Cardiac muscle cell (in vitro differentiated cells and primary cell): ENCODE measurements around the gene VTI1A. TPM values are rescaled to one million over a fixed set of nuclear protein-coding genes. Genes with fewer than 3 reads are reported as not detected.

Experiments used
- DNase-seq, 2 donors: peaks; one replicate each; pipeline versions ENCODE4 v3.0.0 to v3.0.0-alpha.2; 2010 to 2017; ENCODE audit warnings: low read depth in 1 of 2, low spot score in 1 of 2
- H3K27ac ChIP-seq: fragments of 200-600 bp; sonication (generic); 2 replicates; pipeline ENCODE4 v1.5.1; 2016
- H3K27me3 ChIP-seq: fragments of 200-600 bp; sonication (generic); 2 replicates; pipeline ENCODE4 v1.6.0; 2016; ENCODE audit warnings: control low read depth
- H3K36me3 ChIP-seq: fragments of 200-600 bp; sonication (generic); 2 replicates; pipeline ENCODE4 v1.5.1; 2016; ENCODE audit warnings: control low read depth
- H3K4me1 ChIP-seq: fragments of 200-600 bp; sonication (generic); 2 replicates; pipeline ENCODE4 v1.8.1; 2017; ENCODE audit warnings: low read depth, mild to moderate bottlenecking, mixed run types
- H3K4me3 ChIP-seq: fragments of 200-600 bp; sonication (generic); 2 replicates; pipeline ENCODE4 v1.5.1; 2016; ENCODE audit warnings: mild to moderate bottlenecking
- H3K9me3 ChIP-seq: fragments of 200-600 bp; sonication (generic); 2 replicates; pipeline ENCODE4 v1.5.1; 2017; ENCODE audit warnings: low read depth, mild to moderate bottlenecking, control low read depth
- CTCF ChIP-seq: IDR thresholded peaks from 2 replicates; pipeline ENCODE4 v1.5.1; 2012; ENCODE audit warnings: low read depth, mild to moderate bottlenecking, low read length
- polyA plus RNA-seq: library from polyadenylated mRNA; unstranded; fragments of >200 nt; fragmentation: Nextera tagmentation; extraction: Ambion mirVana; gene quantifications from 2 replicates; pipeline ENCODE4 v1.2.1, GENCODE V29; 2016
- total RNA-seq: library from RNA; depleted of rRNA; stranded (reverse); fragments of >200 nt; gene quantifications from 2 replicates; pipeline ENCODE4 v1.2.3, GENCODE V29; 2016

Gene VTI1A
- total and polyA plus RNA-seq, 2 experiments from 2014 or later, result 19.3 to 33.1 TPM

DNA sequence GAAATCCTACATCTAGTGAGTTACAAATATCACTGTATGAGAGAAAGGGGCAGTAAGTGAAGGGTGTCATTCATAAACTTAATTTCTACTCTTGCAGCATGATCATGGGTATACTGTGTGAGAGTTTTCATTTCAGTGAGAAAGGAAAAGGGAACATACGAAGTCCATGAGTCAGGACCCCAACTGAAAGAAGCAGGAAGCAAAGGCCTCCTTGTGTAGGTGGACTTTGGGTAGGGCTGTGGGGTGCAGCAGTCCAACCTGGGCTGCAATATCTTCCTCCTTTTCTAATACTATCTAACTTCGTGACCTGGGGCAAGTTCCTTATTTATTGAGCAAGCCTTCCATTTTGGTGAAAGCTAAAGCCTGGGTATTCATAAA is 254.9 kb downstream of the VTI1A start:
- H3K36me3 ChIP-seq, result no peaks in the 10 kb centered on the region
- TF ChIP-seq CTCF, result no peak
- no peaks in the 10 kb centered on the region for H3K9me3 ChIP-seq
- no peak overlapping the region for H3K27ac ChIP-seq
- no peak for DNase-seq
- H3K27me3 ChIP-seq, result no peaks in the 10 kb centered on the region
- peaks cover 7% of the 10 kb centered on the region for H3K4me1 ChIP-seq
- H3K4me3 ChIP-seq, result no peak overlapping the region

DNA sequence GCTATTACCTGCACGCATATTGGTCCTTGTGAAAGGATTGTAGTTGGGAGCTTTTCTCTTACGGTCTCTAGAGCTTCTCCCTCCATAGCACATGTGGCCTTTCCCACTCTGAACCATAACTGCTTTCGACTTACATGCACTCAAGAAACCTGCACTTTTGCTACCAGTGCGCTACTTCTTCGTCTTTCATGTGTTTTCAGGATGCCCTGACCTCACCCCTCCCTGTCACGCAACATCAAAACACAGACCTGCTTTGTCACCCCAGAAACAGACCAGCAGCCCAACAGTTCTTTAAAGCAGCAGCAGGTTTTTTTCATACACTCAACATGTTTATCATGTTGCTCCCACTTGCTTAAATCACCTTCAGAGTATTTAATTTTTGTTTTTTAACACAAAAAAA is 259.6 kb downstream of the VTI1A start:
- Histone ChIP-seq H3K36me3 (no peaks in the 10 kb centered on the region), H3K9me3 (no peaks in the 10 kb centered on the region), H3K27ac (no peak overlapping the region), H3K4me1 (peaks cover 6% of the 10 kb centered on the region), H3K4me3 (no peak overlapping the region), H3K27me3 (no peaks in the 10 kb centered on the region)
- no peak for TF ChIP-seq CTCF
- DNase-seq, result no peak

DNA sequence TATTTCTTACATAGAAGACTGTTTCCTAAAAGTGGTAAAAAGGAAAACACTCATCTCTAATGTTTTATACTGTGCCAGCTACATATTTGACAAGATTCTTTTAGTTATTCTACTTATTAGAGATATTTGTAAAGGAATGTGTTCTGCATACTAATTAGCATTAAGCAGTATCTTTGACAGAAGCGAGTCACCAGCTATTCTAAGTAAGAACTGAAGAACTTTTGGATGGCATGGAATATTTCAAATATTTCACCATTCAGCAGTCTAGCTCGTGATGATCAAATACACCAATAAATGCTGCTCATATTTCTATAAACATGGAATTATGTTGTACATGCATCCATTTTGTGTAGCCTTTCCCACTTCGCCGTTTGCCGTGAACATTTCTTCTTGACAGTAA is 261.4 kb downstream of the VTI1A start:
- Histone ChIP-seq H3K9me3 (no peaks in the 10 kb centered on the region), H3K4me3 (no peak overlapping the region), H3K36me3 (no peaks in the 10 kb centered on the region), H3K4me1 (peaks cover 11% of the 10 kb centered on the region), H3K27me3 (no peaks in the 10 kb centered on the region), H3K27ac (no peak overlapping the region)
- TF ChIP-seq CTCF, result no peak
- no peak for DNase-seq

- peaks cover 11% of the 10 kb centered on the region for H3K4me1 ChIP-seq
- no peaks in the 10 kb centered on the region for H3K36me3 ChIP-seq
- no peak overlapping the region for H3K4me3 ChIP-seq
- no peaks in the 10 kb centered on the region for H3K9me3 ChIP-seq
- no peak for DNase-seq
- no peak for TF ChIP-seq CTCF
- no peak overlapping the region for H3K27ac ChIP-seq
- no peaks in the 10 kb centered on the region for H3K27me3 ChIP-seq
Observed at GRCh38 chr10:112710528-112710927, 263.5 kb downstream of the VTI1A start.

GRCh38 chr10:112711366-112711765 is 264.4 kb downstream of the VTI1A start:
- no peak overlapping the region for H3K4me3 ChIP-seq
- DNase-seq, result no peak
- no peaks in the 10 kb centered on the region for H3K27me3 ChIP-seq
- H3K36me3 ChIP-seq, result no peaks in the 10 kb centered on the region
- no peak overlapping the region for H3K27ac ChIP-seq
- H3K9me3 ChIP-seq, result no peaks in the 10 kb centered on the region
- peaks cover 11% of the 10 kb centered on the region for H3K4me1 ChIP-seq
- no peak for TF ChIP-seq CTCF

GRCh38 chr10:112712536-112712935 is 265.5 kb downstream of the VTI1A start:
- no peak for DNase-seq
- Histone ChIP-seq H3K36me3 (no peaks in the 10 kb centered on the region), H3K27ac (no peak overlapping the region), H3K4me3 (no peak overlapping the region), H3K4me1 (peaks cover 11% of the 10 kb centered on the region), H3K27me3 (no peaks in the 10 kb centered on the region), H3K9me3 (no peaks in the 10 kb centered on the region)
- TF ChIP-seq CTCF, result no peak
